GM12865 (cell line): ENCODE data around the gene CARD18.

ENCODE experiments used
- DNase-seq: peaks from one replicate; pipeline ENCODE4 v3.0.0; 2010; ENCODE audit warnings: low read depth
- H3K4me3 ChIP-seq: 2 replicates; pipeline ENCODE4 v1.5.1; 2011; ENCODE audit warnings: mild to moderate bottlenecking, low read depth, low read length, control low read depth
- TF ChIP-seq, protein P1 (sequence below): IDR thresholded peaks from 2 replicates; pipeline ENCODE4 v1.5.1; 2011; ENCODE audit warnings: low read length, control low read depth, low read depth, inconsistent platforms; ENCODE audit not compliant: insufficient read depth; ENCODE audit errors: missing control alignments

Gene CARD18

DNA sequence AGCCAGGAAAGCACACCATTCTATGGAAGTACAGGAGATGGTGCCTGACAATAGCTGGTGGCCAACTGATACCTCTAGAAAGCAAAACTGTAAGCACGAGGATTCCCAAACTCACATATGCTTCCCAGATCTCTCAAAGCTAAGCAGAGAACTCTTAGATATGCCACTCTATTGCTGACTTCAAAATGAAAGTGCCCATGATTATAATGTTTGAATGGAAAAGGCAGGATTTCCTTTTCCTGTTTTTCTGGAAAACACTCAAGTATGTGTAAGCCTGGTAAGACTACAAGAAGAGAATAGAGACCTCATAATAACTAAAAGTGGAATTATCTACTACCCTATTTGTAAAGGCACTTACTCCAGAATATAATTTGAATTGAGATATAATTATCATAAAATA is 2.6 kb upstream of the CARD18 start:
- no peak overlapping the region for H3K4me3 ChIP-seq
- DNase-seq: no peak
- TF ChIP-seq, protein P1, sequence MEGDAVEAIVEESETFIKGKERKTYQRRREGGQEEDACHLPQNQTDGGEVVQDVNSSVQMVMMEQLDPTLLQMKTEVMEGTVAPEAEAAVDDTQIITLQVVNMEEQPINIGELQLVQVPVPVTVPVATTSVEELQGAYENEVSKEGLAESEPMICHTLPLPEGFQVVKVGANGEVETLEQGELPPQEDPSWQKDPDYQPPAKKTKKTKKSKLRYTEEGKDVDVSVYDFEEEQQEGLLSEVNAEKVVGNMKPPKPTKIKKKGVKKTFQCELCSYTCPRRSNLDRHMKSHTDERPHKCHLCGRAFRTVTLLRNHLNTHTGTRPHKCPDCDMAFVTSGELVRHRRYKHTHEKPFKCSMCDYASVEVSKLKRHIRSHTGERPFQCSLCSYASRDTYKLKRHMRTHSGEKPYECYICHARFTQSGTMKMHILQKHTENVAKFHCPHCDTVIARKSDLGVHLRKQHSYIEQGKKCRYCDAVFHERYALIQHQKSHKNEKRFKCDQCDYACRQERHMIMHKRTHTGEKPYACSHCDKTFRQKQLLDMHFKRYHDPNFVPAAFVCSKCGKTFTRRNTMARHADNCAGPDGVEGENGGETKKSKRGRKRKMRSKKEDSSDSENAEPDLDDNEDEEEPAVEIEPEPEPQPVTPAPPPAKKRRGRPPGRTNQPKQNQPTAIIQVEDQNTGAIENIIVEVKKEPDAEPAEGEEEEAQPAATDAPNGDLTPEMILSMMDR: no peak

DNA sequence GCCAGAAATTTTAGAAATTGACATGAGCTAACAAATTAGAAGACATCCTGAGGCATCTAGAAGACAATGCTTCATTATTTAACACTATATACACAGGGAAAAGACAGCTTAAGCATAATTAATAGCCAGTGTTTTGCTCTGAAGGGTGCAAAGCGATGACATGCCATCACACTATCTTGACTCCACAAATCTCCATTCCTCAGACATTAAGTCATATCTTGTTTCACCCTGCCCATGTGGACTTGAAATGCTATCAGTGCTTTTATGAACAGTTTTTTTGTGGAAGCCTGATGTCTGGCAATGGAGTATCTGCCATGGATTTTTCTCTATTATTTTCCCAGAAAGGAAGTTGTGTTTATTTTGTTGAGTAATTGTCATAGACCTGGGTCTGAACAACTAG is 2.3 kb downstream of the CARD18 start:
- H3K4me3 ChIP-seq: no peak overlapping the region
- DNase-seq: no peak
- TF ChIP-seq, protein P1: no peak

DNA sequence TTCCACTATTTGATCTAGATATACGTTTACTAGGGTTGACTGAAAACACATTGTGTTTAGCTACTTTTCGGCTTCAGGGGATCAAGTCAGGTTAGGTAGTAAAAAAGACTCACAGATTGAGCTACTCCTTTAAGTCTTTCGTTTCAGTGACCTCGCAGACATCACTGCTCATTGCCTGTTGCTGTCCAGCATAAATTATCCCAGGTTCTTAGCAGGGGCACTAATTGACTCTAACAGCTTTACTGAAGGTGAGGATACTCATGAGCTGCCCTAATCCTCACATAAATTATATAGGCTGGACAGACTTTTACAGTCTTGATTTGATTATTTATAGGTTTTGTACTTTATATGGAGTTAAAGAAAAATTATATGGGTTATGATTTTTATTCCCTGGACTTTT is 3.7 kb downstream of the CARD18 start:
- no peak for DNase-seq
- TF ChIP-seq, protein P1: no peak
- H3K4me3 ChIP-seq: no peak overlapping the region

DNA sequence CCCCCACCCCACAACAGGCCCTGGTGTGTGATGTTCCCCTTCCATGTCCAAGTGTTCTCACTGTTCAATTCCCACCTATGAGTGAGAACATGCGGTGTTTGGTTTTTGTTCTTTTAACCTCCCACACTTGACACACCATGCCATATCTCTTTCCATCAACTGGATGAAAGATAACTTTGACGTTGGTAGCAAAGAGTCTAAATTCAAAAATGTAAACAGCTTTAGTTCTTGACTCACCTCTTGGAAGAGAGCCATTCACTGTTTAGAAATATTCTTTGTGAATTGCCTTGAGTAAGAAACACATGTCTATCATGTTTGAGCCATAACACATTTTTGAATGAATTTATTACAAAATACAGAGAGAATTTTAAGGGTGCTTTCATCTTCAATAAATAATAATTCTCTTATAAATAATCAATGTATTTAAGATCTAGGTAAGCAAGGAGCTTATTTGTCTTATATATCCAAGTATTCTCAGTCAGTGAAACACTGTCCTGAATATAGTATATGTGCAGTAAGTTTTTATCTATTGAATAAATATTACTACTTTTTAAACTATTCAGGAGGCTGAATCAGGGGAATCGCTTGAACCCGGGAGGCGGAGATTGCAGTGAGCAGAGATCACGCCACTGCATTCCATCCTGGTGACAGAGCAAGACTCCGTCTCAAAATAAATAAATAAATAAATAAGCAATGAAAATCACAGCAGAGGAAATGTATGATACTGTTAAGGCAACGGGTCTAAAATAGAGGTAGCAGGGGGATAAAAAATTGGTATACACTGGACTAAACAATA is 6.7 kb downstream of the CARD18 start:
- TF ChIP-seq, protein P1: no peak
- DNase-seq: no peak

DNA sequence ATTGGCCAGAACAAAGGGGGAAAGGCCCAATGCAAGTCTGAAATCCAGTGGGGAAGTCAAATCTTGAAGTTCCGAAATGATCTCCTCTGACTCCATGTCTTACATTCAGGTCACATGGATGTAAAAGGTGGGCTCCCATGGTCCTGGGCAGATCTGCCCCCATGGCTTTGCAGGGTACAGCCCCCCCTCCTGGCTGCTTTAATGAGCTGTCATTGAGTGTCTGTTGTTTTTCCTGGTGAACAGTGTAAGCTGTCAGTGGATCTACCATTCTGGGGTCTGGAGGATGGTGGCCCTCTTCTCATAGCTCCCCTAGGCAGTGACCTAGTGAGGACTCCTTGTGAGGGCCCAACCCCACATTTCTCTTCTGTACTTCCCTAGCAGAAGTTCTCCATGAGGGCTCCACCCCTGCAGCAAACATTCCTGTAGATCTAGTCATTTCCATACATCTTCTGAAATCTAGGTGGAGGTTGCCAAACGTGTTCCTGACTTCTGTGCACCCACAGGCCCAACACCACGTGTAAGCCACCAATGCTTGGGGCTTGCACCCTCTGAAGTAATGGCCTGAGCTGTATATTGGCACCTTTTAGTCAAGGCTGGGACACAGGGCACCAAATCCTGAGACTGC is 9.3 kb downstream of the CARD18 start:
- no peak overlapping the region for H3K4me3 ChIP-seq
- TF ChIP-seq, protein P1: peak; percentile 19
- no peak for DNase-seq

More for the DNA sequence above, 6.7 kb downstream of the CARD18 start:
- no peak overlapping the region for H3K4me3 ChIP-seq

DNA sequence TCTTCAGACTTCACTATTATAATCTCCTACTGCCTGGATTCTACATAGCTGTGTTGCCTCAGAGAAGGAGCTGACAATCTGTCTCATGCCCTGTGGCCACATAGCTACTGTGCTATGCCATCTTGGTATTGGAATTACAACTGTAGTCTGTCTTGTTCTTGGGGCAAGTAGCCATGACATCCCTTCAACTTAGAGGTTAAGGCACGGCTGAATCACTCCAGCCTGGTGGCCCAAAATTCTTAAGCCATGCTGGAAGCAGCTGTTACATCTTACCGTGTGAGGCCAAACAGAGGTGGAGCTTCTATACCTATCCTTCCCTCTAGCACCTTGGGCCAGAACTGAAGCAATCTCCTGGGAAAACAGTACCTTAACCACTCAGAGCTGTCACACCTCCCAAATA is 14.8 kb downstream of the CARD18 start:
- no peak for DNase-seq
- H3K4me3 ChIP-seq: no peak overlapping the region
- TF ChIP-seq, protein P1: no peak
